Heart left ventricle (tissue), 16 donors: ENCODE data around the gene DIS3L2. TPM values are rescaled to one million over a fixed set of nuclear protein-coding genes. Genes with fewer than 3 reads are reported as not detected.

Experiments
- ATAC-seq, 4 donors: fragments of 200-7000 bp; cut with Tn5 transposase; one replicate each; pipeline ENCODE4 v1.9.1; 2020 to 2022; ENCODE audit warnings: moderate library complexity in 4 of 4, mild to moderate bottlenecking in 3 of 4, moderate number of reproducible peaks in 1 of 4
- DNase-seq, 5 donors: peaks; one replicate each; pipeline ENCODE4 v3.0.0-alpha.2; 2020
- H3K27ac ChIP-seq, 12 donors: fragments of 200-600 bp; sonication (generic) in 4 of 12; one replicate each; pipeline versions ENCODE4 v1.5.0 to v1.8.0; 2016 to 2022; ENCODE audit warnings: mild to moderate bottlenecking in 2 of 12
- H3K27me3 ChIP-seq, 9 donors: fragments of 200-600 bp; sonication (generic) in 2 of 9; one replicate each; pipeline versions ENCODE4 v1.5.1 to v1.8.0; 2016 to 2022; ENCODE audit warnings: mild to moderate bottlenecking in 3 of 9
- H3K36me3 ChIP-seq, 9 donors: fragments of 200-600 bp; sonication (generic) in 2 of 9; one replicate each; pipeline versions ENCODE4 v1.5.0 to v1.8.0; 2018 to 2022; ENCODE audit warnings: mild to moderate bottlenecking in 2 of 9
- H3K4me1 ChIP-seq, 12 donors: fragments of 200-600 bp; sonication (generic) in 4 of 12; one replicate each; pipeline versions ENCODE4 v1.5.0 to v1.8.0; 2016 to 2022; ENCODE audit warnings: mild to moderate bottlenecking in 3 of 12
- H3K4me3 ChIP-seq, 12 donors: fragments of 200-600 bp; sonication (generic) in 4 of 12; one replicate each; pipeline versions ENCODE4 v1.5.0 to v1.8.0; 2017 to 2022; ENCODE audit warnings: mild to moderate bottlenecking in 9 of 12, moderate library complexity in 4 of 12
- H3K9me3 ChIP-seq, 12 donors: fragments of 200-600 bp; sonication (generic) in 4 of 12; one replicate each; pipeline versions ENCODE4 v1.5.0 to v1.8.0; 2016 to 2022; ENCODE audit warnings: mild to moderate bottlenecking in 1 of 12
- POLR2A ChIP-seq, 2 donors: fragments of 450-650 bp; IDR thresholded peaks; one replicate each; pipeline ENCODE4 v1.6.1; 2017; ENCODE audit warnings: antibody characterized with exemption in 2 of 2, mild to moderate bottlenecking in 2 of 2, moderate library complexity in 2 of 2
- WGBS, 4 donors: extraction: QIAGEN DNeasy Blood & Tissue Kit in 2 of 4; methylation state at CpG; one replicate each; pipeline versions ENCODE4 v1.1.5 to v1.1.7; 2013 to 2018; 5-methylcytosine and 5-hydroxymethylcytosine counted together
- intact Hi-C, 10 donors: fragments of 100-400 bp; cut with DNase I; formaldehyde crosslinking; loops; one replicate each; pipeline versions ENCODE4 v1.11.1 to v1.14.2; 2022
- polyA plus RNA-seq, 2 donors: library from polyadenylated mRNA; stranded (reverse); fragments of 200-250 nt; gene quantifications; one replicate each; pipeline ENCODE4 v1.2.3, GENCODE V29; 2013
- total RNA-seq, 9 donors: library from RNA; depleted of rRNA in 2 of 9; stranded (reverse); fragments of >200 nt in 2 of 9; fragmentation: NEBNext Ultra II Directional in 3 of 9; extraction: Animal tissue kit (Norgen Biotek cat#: 25700) in 3 of 9; gene quantifications; one replicate each; pipeline versions ENCODE4 v1.1.0 to v1.2.4, GENCODE V29; 2016 to 2023
- TF ChIP-seq, protein P1 (sequence below), 12 donors: fragments of 200-600 bp; sonication (generic) in 4 of 12; IDR thresholded peaks; one replicate each; pipeline versions ENCODE4 v1.5.0 to v1.8.0; 2018 to 2022; ENCODE audit warnings: antibody characterized with exemption in 12 of 12, mild to moderate bottlenecking in 5 of 12
- donor health status: ischemic (EF 13 %, LVEDD 7.1; RV severe dilation, severe dysfunction).
- donor health status: healthy with polysubstance abuse.
- donor health status: DM: no; HTN: yes; CAD: no.
- donor health status: DM: no; HTN: no; CAD: no.
- donor health status: ischemic (EF 25% LVEDD 6.9; RV normal size, moderate dysfunction).
- donor health status: ischemic (EF 25% LVEDD 5.7; RV mildly dilated, moderate dysfunction).
- donor health status: healthy.
- donor health status: DM: yes; HTN: yes; CAD: no.
- donor health status: ischemic (EF 35%, LVEDD 5.7; RV mildly dilated, moderate dysfunction).
- donor health status: nonischemic (EF 11% LVEDD 7.7; RV severe dilation, severe dysfunction).
- donor health status: DM: yes; HTN: yes; CAD: no.
- donor health status: PGD.
- donor health status: ischemic (EF 29% LVEDD 5.4; RV normal size, mild dysfunction).
- donor health status: nonischemic (EF 23%, LVEDD 6.1; RV moderate dilation, normal function).

DIS3L2 gene
- total and polyA plus RNA-seq, 11 donors = 12.4 to 27.3 (median 21.8) TPM

DNA sequence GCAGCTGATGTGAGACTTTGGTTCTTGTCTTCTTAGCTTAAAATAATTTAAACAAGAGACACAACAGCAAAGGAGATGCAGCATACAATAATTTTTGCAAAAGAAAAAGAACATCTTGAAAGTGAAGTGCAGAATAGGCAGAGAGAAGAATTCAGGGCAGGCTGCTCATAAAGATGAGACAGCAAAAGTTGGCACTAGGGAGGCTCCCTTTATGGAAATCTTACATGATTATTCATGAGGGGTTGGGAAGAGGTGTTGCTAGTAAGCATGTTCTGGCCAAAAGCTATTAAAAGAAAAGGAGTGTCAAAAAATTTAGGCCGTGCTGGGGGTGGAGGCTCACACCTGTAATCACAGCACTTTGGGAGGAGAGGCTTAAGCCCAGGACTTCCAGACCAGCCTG is 412.8 kb downstream of the DIS3L2 start:
- Histone ChIP-seq H3K27me3 (peaks cover 0 to 9% (median 0%) of the 10 kb centered on the region in 9 donors), H3K4me1 (no peaks in the 10 kb centered on the region), H3K9me3 (no peaks in the 10 kb centered on the region), H3K4me3 (no peak overlapping the region), H3K27ac (no peak overlapping the region), H3K36me3 (no peaks in the 10 kb centered on the region)
- TF ChIP-seq, protein P1, sequence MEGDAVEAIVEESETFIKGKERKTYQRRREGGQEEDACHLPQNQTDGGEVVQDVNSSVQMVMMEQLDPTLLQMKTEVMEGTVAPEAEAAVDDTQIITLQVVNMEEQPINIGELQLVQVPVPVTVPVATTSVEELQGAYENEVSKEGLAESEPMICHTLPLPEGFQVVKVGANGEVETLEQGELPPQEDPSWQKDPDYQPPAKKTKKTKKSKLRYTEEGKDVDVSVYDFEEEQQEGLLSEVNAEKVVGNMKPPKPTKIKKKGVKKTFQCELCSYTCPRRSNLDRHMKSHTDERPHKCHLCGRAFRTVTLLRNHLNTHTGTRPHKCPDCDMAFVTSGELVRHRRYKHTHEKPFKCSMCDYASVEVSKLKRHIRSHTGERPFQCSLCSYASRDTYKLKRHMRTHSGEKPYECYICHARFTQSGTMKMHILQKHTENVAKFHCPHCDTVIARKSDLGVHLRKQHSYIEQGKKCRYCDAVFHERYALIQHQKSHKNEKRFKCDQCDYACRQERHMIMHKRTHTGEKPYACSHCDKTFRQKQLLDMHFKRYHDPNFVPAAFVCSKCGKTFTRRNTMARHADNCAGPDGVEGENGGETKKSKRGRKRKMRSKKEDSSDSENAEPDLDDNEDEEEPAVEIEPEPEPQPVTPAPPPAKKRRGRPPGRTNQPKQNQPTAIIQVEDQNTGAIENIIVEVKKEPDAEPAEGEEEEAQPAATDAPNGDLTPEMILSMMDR (IDR thresholded peaks at IDR 0.05) = no peak
- TF ChIP-seq POLR2A (IDR thresholded peaks at IDR 0.05) = no peak
- ATAC-seq = no peak
- 45 to 91% (median 85%) methylated on average over 1 of the region's 1 CpG for WGBS, 4 donors
- intact Hi-C loops = no loop called here
- no peak for DNase-seq

- no peak for DNase-seq
- Histone ChIP-seq H3K36me3 (no peaks in the 10 kb centered on the region), H3K27ac (no peak overlapping the region), H3K4me1 (no peaks in the 10 kb centered on the region), H3K4me3 (no peak overlapping the region), H3K27me3 (peaks cover 0 to 9% (median 0%) of the 10 kb centered on the region in 9 donors), H3K9me3 (no peaks in the 10 kb centered on the region)
- no peak for ATAC-seq
- no peak for TF ChIP-seq POLR2A (IDR thresholded peaks at IDR 0.05)
- intact Hi-C loops = no loop called here
- 60 to 68% (median 65%) methylated on average over 12 of the region's 12 CpGs for WGBS, 4 donors
Measured at GRCh38 chr2:232375164-232375563, 413.7 kb downstream of the DIS3L2 start.

GRCh38 chr2:232376260-232376659 is 414.7 kb downstream of the DIS3L2 start:
- intact Hi-C loops = no loop called here

GRCh38 chr2:232376713-232377112 is 415.2 kb downstream of the DIS3L2 start:
- no peak for TF ChIP-seq POLR2A (IDR thresholded peaks at IDR 0.05)
- TF ChIP-seq, protein P1 (IDR thresholded peaks at IDR 0.05) = no peak
- 78 to 87% (median 83%) methylated on average over 4 to 7 of the region's 7 CpGs for WGBS, 4 donors
- no peak overlapping the region for H3K4me3 ChIP-seq
- ATAC-seq = no peak
- no peak for DNase-seq
- no peak overlapping the region for H3K27ac ChIP-seq
- H3K27me3 ChIP-seq = peaks cover 4 to 16% (median 7%) of the 10 kb centered on the region in 9 donors
- H3K36me3 ChIP-seq = no peaks in the 10 kb centered on the region
- intact Hi-C loops = no loop called here
- no peaks in the 10 kb centered on the region for H3K4me1 ChIP-seq
- H3K9me3 ChIP-seq = no peaks in the 10 kb centered on the region

More at GRCh38 chr2:232376260-232376659, 414.7 kb downstream of the DIS3L2 start:
- TF ChIP-seq POLR2A (IDR thresholded peaks at IDR 0.05) = no peak
- TF ChIP-seq, protein P1 (IDR thresholded peaks at IDR 0.05) = no peak
- H3K4me3 ChIP-seq = no peak overlapping the region
- ATAC-seq (no peak), DNase-seq (no peak)
- no peaks in the 10 kb centered on the region for H3K36me3 ChIP-seq
- H3K9me3 ChIP-seq = no peaks in the 10 kb centered on the region
- peaks cover 0 to 12% (median 3%) of the 10 kb centered on the region in 9 donors for H3K27me3 ChIP-seq
- no peak overlapping the region for H3K27ac ChIP-seq
- no peaks in the 10 kb centered on the region for H3K4me1 ChIP-seq
- 79 to 87% (median 84%) methylated on average over 4 of the region's 4 CpGs for WGBS, 4 donors

DNA sequence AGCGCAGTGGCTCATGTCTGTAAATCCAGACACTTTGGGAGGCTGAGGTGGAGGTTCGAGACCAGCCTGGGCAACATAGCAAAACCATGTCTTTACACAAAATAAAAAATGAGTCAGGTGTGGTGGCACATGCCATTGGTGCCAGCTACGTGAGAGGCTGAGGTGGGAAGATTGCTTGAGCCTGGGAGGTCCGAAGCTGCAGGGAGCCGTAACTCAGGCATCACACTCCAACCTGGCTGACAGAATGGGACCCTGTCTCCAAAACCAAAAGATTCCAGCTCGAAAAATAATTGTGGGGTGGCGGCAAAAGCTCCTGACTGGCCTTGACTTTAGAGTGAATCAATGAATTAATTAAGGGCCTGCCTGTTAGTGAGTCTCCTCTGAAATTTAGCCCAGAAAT is 415.8 kb downstream of the DIS3L2 start:
- TF ChIP-seq, protein P1 (IDR thresholded peaks at IDR 0.05) = no peak
- no peak for TF ChIP-seq POLR2A (IDR thresholded peaks at IDR 0.05)
- Histone ChIP-seq H3K36me3 (no peaks in the 10 kb centered on the region), H3K27me3 (peaks cover 10 to 23% (median 13%) of the 10 kb centered on the region in 9 donors), H3K27ac (no peak overlapping the region), H3K4me1 (no peaks in the 10 kb centered on the region), H3K9me3 (no peaks in the 10 kb centered on the region), H3K4me3 (no peak overlapping the region)
- intact Hi-C loops = no loop called here
- DNase-seq (no peak), ATAC-seq (no peak)
- WGBS, 4 donors = 84 to 93% (median 92%) methylated on average over 7 of the region's 7 CpGs
